GM15510 (cell line): Measurements from ENCODE around the gene COX14.
A peak's percentile ranks its signal among the peaks of the same experiment; 100 is the strongest.

Experiments used
- POLR2A ChIP-seq: IDR thresholded peaks from 3 replicates; pipeline ENCODE4 v1.6.1; 2011; ENCODE audit warnings: borderline replicate concordance; ENCODE audit not compliant: insufficient read length; ENCODE audit errors: extremely low read depth

Gene COX14

GRCh38 chr12:50111693-50112455 lies at the start of gene COX14:
Gene COX14, plus strand, starts transcription at chr12:50112236. Its CDS starts 7,808 bp downstream, at chr12:50120044.
- peak; percentile 82 for TF ChIP-seq POLR2A

GRCh38 chr12:50062728-50063460 lies 49.1 kb upstream of the COX14 start:
- no peak for TF ChIP-seq POLR2A

- TF ChIP-seq POLR2A, result no peak
These were observed 46.2 kb upstream of the COX14 start for GRCh38 chr12:50065726-50066310.

GRCh38 chr12:50066402-50066801 lies 45.6 kb upstream of the COX14 start:
- no peak for TF ChIP-seq POLR2A

GRCh38 chr12:50069069-50069468 lies 43.0 kb upstream of the COX14 start:
- TF ChIP-seq POLR2A, result no peak

GRCh38 chr12:50069539-50069938 lies 42.5 kb upstream of the COX14 start:
- no peak for TF ChIP-seq POLR2A

GRCh38 chr12:50070314-50071060 lies 41.5 kb upstream of the COX14 start:
- no peak for TF ChIP-seq POLR2A

- no peak for TF ChIP-seq POLR2A
These were observed 39.7 kb upstream of the COX14 start for GRCh38 chr12:50072198-50072907.

- TF ChIP-seq POLR2A, result no peak
These were observed 38.8 kb upstream of the COX14 start for GRCh38 chr12:50073206-50073605.

- TF ChIP-seq POLR2A, result no peak
These were observed 38.3 kb upstream of the COX14 start for GRCh38 chr12:50073712-50074111.

DNA sequence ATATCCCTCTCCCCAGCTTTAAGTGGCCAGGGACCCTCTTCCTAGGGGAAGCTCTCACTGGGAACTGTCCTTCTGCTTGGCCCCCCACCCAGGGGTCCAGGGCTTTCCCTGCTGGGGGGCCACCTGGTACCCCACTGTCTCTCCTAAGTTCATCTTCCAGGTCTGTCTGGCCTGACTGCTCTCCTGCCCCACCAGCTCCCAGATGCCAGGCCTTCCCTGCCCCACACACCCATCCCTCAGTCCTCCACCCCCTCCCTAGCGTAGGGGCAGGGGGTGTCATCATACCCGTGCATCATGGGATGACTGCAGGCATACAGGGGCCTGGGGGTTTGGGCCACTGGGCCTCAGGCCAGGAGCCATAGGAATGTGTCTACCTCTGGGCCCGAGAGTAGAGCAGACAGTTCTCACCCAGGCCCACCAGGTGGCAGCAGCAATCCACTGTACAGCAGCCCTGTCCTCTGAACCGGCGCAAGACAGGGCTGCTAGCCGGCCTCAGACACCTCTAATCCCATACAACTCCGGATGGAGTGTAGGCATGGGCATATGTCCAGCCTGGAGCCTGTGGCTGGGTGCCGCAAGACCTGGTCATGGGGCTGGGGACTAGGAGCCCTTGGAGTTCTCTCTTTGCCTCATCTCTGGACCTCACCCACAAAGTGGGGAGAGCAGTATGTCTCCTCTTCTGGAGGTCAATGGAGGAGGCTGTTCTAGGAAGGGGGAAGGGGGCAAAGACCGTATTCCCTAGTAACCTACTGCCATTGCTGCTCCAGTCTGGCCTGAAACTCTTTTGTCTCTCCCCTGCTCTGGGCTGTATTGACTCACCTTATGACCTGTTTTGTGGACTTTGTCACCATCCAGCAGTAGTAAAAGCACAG lies 36.9 kb upstream of the COX14 start:
- TF ChIP-seq POLR2A, result no peak

DNA sequence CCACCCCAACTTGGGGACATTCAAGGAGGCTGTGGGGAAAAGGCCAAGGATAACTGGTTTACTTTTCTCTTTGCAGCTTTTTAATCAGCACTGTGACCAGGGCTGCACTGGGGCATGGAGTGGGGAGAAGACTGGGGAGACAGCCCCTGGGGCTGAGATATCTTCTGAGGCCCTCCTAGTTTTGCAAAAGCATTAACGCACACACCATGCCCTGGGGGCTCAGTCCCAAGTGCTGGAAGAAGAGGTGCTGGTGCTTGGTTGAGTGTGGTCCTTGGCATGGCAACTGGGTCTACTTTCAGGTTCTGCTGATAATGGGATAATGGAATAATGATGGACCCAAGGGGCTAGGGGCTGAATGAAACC lies 36.2 kb upstream of the COX14 start:
- no peak for TF ChIP-seq POLR2A

GRCh38 chr12:50077099-50077498 lies 34.9 kb upstream of the COX14 start:
- TF ChIP-seq POLR2A, result no peak
